BJ (cell line): ENCODE data around the gene SDHB. TPM values are rescaled to one million over a fixed set of nuclear protein-coding genes. Genes with fewer than 3 reads are reported as not detected.
"Not testable (repeated sequence)": the region's sequence is repeated elsewhere in the genome, so short reads cannot be mapped to it uniquely, and the experiment has no call there.

Experiments
- CTCF ChIA-PET: fragments of 350-600 bp; formaldehyde crosslinking; extraction: SDS; loops from one replicate; lab custom pipeline; 2021; ENCODE audit warnings: antibody characterized with exemption, inconsistent platforms; lab: Yijun Ruan, JAX
- POLR2A ChIA-PET: fragments of 300-600 bp; sonication (Branson Sonifier 250); formaldehyde crosslinking; extraction: SDS; loops from one replicate; lab custom pipeline; 2021; ENCODE audit warnings: antibody characterized with exemption; lab: Charles Lee
- DNase-seq: peaks from one replicate; pipeline ENCODE4 v3.0.0-alpha.2; 2011; ENCODE audit warnings: low read depth
- H3K27me3 ChIP-seq: 2 replicates; pipeline ENCODE4 v1.6.0; 2011; ENCODE audit warnings: low read length; ENCODE audit not compliant: control insufficient read depth, insufficient read depth
- H3K36me3 ChIP-seq: 2 replicates; pipeline ENCODE4 v1.5.1; 2011; ENCODE audit warnings: low read length; ENCODE audit not compliant: control insufficient read depth, insufficient read depth
- H3K4me3 ChIP-seq: 2 replicates; pipeline ENCODE4 v1.5.1; 2011; ENCODE audit warnings: low read depth, mild to moderate bottlenecking, control low read depth, low read length
- polyA plus RNA-seq: library from polyadenylated mRNA; depleted of rRNA; stranded (reverse); fragments of >200 nt; gene quantifications from 2 replicates; pipeline ENCODE4 v1.2.3, GENCODE V29; 2011
- TF ChIP-seq, protein P1 (sequence below): IDR thresholded peaks from 2 replicates; pipeline ENCODE4 v1.5.1; 2011; ENCODE audit warnings: low read depth, mild to moderate bottlenecking, control low read depth, inconsistent platforms, low read length, moderate library complexity; ENCODE audit not compliant: insufficient read depth

SDHB gene
- polyA plus RNA-seq, 1 experiment: 115 TPM

DNA sequence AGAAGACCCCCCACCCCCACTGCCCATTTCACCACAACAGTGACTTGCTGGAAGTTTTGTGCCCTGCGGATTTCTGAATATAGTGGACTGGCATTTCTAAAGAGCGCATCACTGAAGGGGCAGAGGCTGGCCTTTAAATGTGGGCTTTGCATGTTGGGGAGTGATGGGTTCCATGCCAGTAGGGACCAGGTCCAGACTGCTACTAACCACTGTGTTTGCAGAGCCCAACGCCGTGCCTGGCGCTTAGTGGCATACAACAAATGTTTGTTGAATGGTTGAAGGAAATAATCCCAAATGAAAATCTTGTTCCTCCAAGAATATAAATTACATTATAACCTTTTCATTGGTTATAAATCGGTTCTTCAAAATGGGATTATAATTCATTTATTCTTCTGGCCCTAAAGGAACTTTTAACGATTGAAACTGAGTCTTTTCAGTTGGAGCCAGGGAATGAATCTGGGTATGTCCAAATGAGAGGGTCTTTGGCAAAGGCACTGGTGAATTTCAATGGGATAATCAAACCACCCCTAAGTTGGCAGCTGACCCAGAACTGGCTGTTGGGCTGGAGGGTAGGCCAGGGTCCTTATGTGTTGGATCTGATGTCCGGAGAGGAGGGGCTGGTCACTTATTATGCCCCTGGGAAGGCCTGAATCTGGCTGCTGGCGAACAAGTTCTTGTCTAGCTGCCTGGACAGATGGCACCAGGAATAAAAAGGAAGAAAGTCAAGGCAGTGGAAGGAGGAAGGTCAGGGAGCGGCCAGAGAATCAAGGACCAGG, 13.8 kb upstream of the SDHB start:
- Histone ChIP-seq H3K27me3 (peaks cover 6% of the 10 kb centered on the region), H3K4me3 (no peak overlapping the region), H3K36me3 (no peaks in the 10 kb centered on the region)
- CTCF ChIA-PET: interaction anchor here (1.2 kb wide), 1 partner anchor 8 kb away, joined by 3 read pairs; no protein-coding TSS in a partner anchor
- no peak for DNase-seq
- TF ChIP-seq, protein P1, sequence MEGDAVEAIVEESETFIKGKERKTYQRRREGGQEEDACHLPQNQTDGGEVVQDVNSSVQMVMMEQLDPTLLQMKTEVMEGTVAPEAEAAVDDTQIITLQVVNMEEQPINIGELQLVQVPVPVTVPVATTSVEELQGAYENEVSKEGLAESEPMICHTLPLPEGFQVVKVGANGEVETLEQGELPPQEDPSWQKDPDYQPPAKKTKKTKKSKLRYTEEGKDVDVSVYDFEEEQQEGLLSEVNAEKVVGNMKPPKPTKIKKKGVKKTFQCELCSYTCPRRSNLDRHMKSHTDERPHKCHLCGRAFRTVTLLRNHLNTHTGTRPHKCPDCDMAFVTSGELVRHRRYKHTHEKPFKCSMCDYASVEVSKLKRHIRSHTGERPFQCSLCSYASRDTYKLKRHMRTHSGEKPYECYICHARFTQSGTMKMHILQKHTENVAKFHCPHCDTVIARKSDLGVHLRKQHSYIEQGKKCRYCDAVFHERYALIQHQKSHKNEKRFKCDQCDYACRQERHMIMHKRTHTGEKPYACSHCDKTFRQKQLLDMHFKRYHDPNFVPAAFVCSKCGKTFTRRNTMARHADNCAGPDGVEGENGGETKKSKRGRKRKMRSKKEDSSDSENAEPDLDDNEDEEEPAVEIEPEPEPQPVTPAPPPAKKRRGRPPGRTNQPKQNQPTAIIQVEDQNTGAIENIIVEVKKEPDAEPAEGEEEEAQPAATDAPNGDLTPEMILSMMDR: no peak
- POLR2A ChIA-PET: no interaction called here

DNA sequence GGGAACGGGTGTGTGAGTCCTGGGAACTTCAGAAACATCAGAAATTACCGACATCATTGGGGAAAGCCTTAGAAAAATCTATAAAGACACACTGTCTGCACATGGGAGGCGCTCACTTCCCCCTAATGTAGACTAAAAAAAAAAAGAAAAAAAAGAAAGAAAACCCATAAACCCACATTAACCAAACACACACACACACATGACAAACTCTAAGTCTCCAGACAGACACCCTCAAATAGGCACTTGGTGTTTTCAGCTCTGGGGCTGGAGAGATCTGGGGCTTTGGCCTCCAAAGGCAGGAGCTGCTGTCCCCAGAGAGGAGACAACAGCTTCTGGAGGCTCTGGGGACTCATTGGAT, 13.2 kb upstream of the SDHB start:
- Histone ChIP-seq H3K4me3 (no peak overlapping the region), H3K36me3 (no peaks in the 10 kb centered on the region), H3K27me3 (peaks cover 6% of the 10 kb centered on the region)
- TF ChIP-seq, protein P1: no peak
- DNase-seq: no peak
- ChIA-PET CTCF (interaction anchor here (1.2 kb wide), 1 partner anchor 8 kb away, joined by 3 read pairs; no protein-coding TSS in a partner anchor), POLR2A (no interaction called here)

DNA sequence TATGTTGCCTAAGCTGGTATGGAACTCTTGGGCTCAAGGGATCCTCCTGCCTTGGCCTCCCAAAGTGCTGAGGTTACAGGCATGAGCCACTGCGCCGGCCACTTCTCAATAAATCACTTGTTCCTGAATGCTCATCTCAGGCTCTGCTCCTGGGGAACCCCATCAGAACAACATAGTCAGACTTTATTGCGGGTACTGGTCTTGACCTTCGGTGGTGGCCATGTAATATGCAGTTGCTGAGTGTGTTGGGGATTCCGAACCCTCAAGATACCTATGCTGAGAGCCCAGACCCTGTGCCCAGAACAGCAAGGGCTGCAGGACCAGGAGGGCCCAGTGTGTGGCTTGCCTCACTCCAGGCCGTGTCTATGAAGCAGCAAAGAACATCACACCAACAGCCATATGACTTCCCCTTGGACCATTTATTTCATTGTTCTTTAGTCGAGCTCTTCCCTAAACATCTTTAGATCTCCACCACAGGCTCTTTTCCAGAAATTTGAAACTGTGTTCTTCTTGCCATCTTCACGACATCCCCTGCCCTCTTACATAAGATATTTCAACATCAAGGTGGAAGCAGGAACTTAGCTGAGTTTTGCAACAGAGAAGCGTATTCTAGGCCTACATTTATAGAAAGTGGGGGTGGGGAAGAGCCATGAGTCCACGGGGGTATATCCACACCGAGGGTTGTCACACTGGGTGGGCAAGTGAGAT, 12.7 kb upstream of the SDHB start:
- Histone ChIP-seq H3K36me3 (no peaks in the 10 kb centered on the region), H3K4me3 (no peak overlapping the region), H3K27me3 (peaks cover 6% of the 10 kb centered on the region)
- DNase-seq: no peak
- ChIA-PET CTCF (interaction anchor here (1.2 kb wide), 1 partner anchor 9 kb away, joined by 3 read pairs; no protein-coding TSS in a partner anchor), POLR2A (no interaction called here)
- TF ChIP-seq, protein P1: no peak

DNA sequence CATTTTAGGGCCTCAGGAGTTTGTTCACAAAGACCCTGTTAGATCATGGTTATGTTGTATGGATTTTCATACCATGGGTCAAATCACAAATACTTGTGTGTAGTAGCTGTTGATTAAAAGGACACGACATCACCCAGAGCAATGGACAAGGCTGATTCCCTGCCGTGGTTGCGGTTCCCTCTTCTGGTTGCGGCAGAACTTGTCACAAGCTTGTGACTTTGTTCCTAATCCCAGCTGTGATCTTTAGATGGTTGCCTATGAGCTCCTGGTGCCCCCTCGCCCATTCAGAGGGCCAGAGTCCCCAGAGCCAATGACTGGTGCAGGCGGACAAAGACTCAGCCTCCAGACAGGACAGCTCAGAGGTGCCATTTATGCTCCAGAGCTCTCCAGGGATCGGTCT, 11.8 kb upstream of the SDHB start:
- H3K27me3 ChIP-seq: peaks cover 6% of the 10 kb centered on the region
- H3K36me3 ChIP-seq: no peaks in the 10 kb centered on the region
- POLR2A ChIA-PET: no interaction called here
- CTCF ChIA-PET: no interaction called here
- TF ChIP-seq, protein P1: no peak
- DNase-seq: no peak
- H3K4me3 ChIP-seq: no peak overlapping the region

DNA sequence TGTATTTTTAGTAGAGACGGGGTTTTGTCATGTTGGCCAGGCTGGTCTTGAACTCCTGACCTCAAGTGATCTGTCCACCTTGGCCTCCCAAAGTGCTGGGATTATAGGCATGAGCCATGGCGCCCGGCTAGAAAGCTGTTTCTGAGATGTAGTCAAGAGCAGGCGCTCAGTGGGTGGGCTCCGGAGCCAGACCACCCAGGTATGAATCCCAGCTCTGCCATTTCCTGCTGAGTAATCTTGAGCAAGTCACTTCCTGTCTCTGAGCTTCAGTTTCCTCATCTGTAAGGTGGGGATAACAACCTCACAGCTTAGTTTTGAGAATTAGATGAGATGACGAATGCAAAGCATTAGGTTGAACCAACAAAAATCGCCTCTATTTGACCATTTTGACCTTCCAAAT, 8.9 kb upstream of the SDHB start:
- DNase-seq, H3K27me3 ChIP-seq, H3K36me3 ChIP-seq, H3K4me3 ChIP-seq: not testable (repeated sequence)
- POLR2A ChIA-PET: interaction anchor here (0.5 kb wide), 1 partner anchor 82 kb away, joined by 3 read pairs; the partner anchor contains the start of gene MFAP2
- CTCF ChIA-PET: interaction anchor here (0.8 to 1.7 kb wide), 7 partner anchors 12 to 275 kb away, joined by 3 to 15 read pairs (median 4); no protein-coding TSS in a partner anchor
